HEK293 (cell line): ENCODE results near the gene CCND3.
A peak's percentile ranks its signal among the peaks of the same experiment; 100 is the strongest.

Experiments used
- CTCF ChIA-PET: fragments of 350-600 bp; formaldehyde crosslinking; extraction: SDS; loops from one replicate; lab custom pipeline; 2021; ENCODE audit warnings: antibody characterized with exemption; lab: Yijun Ruan, JAX
- POLR2A ChIA-PET: fragments of 300-600 bp; formaldehyde crosslinking; extraction: SDS; loops from one replicate; lab custom pipeline; 2020; ENCODE audit warnings: antibody characterized with exemption, inconsistent platforms; lab: Yijun Ruan, JAX
- H3K27ac ChIP-seq: fragments of 200-500 bp; sonication (Bioruptor generic); 2 replicates; pipeline ENCODE4 v1.5.1; 2014; ENCODE audit warnings: low read depth, low read length, control low read depth, inconsistent platforms; ENCODE audit errors: extremely low read depth
- H3K36me3 ChIP-seq, 2 experiments: fragments of 200-500 bp in 1 of 2; sonication (Bioruptor generic) in 1 of 2; 1 replicate in 1 of 2; 2 replicates in 1 of 2; pipeline ENCODE4 v1.5.1; 2014 to 2017; ENCODE audit warnings: inconsistent platforms in 2 of 2, low read length in 2 of 2; ENCODE audit not compliant: control insufficient read depth in 2 of 2, insufficient read depth in 1 of 2
- H3K4me1 ChIP-seq: fragments of 200-500 bp; sonication (Bioruptor generic); 2 replicates; pipeline ENCODE4 v1.5.1; 2014; ENCODE audit warnings: mild to moderate bottlenecking, low read length, inconsistent platforms; ENCODE audit not compliant: control insufficient read depth, insufficient read depth
- H3K4me3 ChIP-seq: 2 replicates; pipeline ENCODE4 v1.5.1; 2011; ENCODE audit warnings: low read depth, mild to moderate bottlenecking, control low read depth, low read length, moderate library complexity
- H3K9me3 ChIP-seq: fragments of 200-500 bp; sonication (Bioruptor generic); 2 replicates; pipeline ENCODE4 v1.5.1; 2014; ENCODE audit warnings: low read depth, low read length, inconsistent platforms; ENCODE audit not compliant: control insufficient read depth, insufficient read depth
- KLF16 ChIP-seq: fragments of 450-650 bp; formaldehyde crosslinking; IDR thresholded peaks from 2 replicates; pipeline ENCODE4 v1.5.1; 2017; ENCODE audit warnings: missing biosample characterization, missing genetic modification characterization
- SP2 ChIP-seq: fragments of 450-650 bp; formaldehyde crosslinking; IDR thresholded peaks from 2 replicates; pipeline ENCODE4 v1.5.1; 2016; ENCODE audit warnings: missing biosample characterization, missing genetic modification characterization
- ZBTB17 ChIP-seq: fragments of 450-650 bp; formaldehyde crosslinking; IDR thresholded peaks from 2 replicates; pipeline ENCODE4 v1.5.1; 2016; ENCODE audit warnings: missing biosample characterization, missing genetic modification characterization
- ZBTB21 ChIP-seq: fragments of 450-650 bp; formaldehyde crosslinking; IDR thresholded peaks from 2 replicates; pipeline ENCODE4 v1.5.1; 2017; ENCODE audit warnings: missing biosample characterization, missing genetic modification characterization
- ZEB2 ChIP-seq: fragments of 450-650 bp; formaldehyde crosslinking; IDR thresholded peaks from 2 replicates; pipeline ENCODE4 v1.5.1; 2016; ENCODE audit warnings: missing biosample characterization, missing genetic modification characterization
- ZNF112 ChIP-seq: fragments of 450-650 bp; formaldehyde crosslinking; IDR thresholded peaks from 2 replicates; pipeline ENCODE4 v1.5.0; 2017; ENCODE audit warnings: missing biosample characterization, missing genetic modification characterization
- ZNF24 ChIP-seq: fragments of 450-650 bp; formaldehyde crosslinking; IDR thresholded peaks from 2 replicates; pipeline ENCODE4 v1.5.1; 2016; ENCODE audit warnings: missing biosample characterization, missing genetic modification characterization
- ZNF626 ChIP-seq: fragments of 450-650 bp; sonication (Bioruptor Pico); formaldehyde crosslinking; IDR thresholded peaks from 2 replicates; pipeline ENCODE4 v1.5.1; 2018; ENCODE audit warnings: missing biosample characterization, missing genetic modification characterization, inconsistent platforms
- ZNF830 ChIP-seq: fragments of 450-650 bp; IDR thresholded peaks from 2 replicates; pipeline ENCODE4 v1.5.0; 2018; ENCODE audit warnings: missing biosample characterization, missing genetic modification characterization, low read depth, mild to moderate bottlenecking, moderate library complexity
- TF ChIP-seq, protein P1 (sequence below): fragments of 450-650 bp; formaldehyde crosslinking; IDR thresholded peaks from 2 replicates; pipeline ENCODE4 v1.5.1; 2016; ENCODE audit warnings: missing biosample characterization, missing genetic modification characterization, borderline replicate concordance
- TF ChIP-seq, protein P2 (sequence below): fragments of 450-650 bp; formaldehyde crosslinking; conservative IDR thresholded peaks from 2 replicates; pipeline ENCODE4 v1.5.1; 2016; ENCODE audit warnings: low read depth, missing biosample characterization, missing genetic modification characterization
- TF ChIP-seq, protein P3 (sequence below): fragments of 450-650 bp; formaldehyde crosslinking; IDR thresholded peaks from 2 replicates; pipeline ENCODE4 v1.5.0; 2017; ENCODE audit warnings: missing biosample characterization, missing genetic modification characterization, borderline replicate concordance
- TF ChIP-seq, protein P4 (sequence below): fragments of 450-650 bp; formaldehyde crosslinking; IDR thresholded peaks from 2 replicates; pipeline ENCODE4 v1.5.1; 2016; ENCODE audit warnings: missing biosample characterization, missing genetic modification characterization, low read depth
- TF ChIP-seq, protein P5 (sequence below): fragments of 450-650 bp; formaldehyde crosslinking; IDR thresholded peaks from 2 replicates; pipeline ENCODE4 v1.5.1; 2016; ENCODE audit warnings: missing biosample characterization, missing genetic modification characterization

The CCND3 gene

DNA sequence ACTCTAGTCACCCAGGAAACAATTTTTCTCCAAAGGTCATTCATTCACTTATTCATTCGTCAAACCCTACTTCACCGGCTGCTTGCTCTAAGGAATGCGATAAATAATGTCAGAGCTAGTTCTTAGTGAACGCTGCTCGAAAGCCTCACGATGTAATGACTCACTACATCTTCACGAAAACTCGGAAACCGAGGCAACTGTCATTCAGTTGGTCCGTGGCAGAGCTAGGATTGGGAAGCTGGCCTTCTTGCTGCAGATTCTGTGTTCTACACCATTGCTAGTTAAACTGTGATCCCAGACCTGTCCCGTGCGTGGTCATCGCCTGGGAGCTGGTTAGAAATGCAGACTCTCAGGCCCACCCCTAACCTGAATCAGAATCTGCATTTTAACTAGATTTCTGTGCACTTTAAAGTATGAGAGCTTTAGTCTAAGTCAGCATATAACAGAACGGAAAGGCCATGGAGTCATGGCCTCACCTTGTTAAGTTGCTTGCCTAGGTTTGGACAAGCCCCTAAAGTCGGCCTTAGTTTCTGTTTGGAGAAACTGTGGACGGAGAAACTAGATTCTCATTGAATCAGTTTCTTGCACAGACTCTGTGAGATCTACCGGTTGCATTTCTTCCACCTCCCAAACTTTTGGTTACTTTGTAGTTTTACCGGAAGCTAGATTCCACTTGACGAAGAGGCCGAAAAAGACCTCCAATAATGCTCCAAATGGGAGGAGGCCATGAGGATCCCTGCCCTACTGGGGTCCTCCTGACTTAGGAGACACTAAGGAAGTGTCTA is 651 bp upstream of the CCND3 start:
- Histone ChIP-seq H3K4me1 (peaks cover 20% of the 10 kb centered on the region), H3K4me3 (peak overlapping the region; percentile 83), H3K27ac (peak overlapping the region; percentile 30; the same call in 1 of the 2 replicates), H3K36me3 (peaks cover 0 to 15% of the 10 kb centered on the region in 2 experiments; a peak in 1 of 3 replicates), H3K9me3 (no peaks in the 10 kb centered on the region)
- ChIA-PET CTCF (interaction anchor here (0.6 to 13.4 kb wide), 11 partner anchors 17 to 354 kb away, joined by 3 to 160 read pairs (median 4); partner anchors contain the start of genes BYSL and MED20), POLR2A (interaction anchor here (0.7 to 1.8 kb wide), 7 partner anchors 9 to 261 kb away, joined by 3 to 13 read pairs (median 5); partner anchors contain the start of genes BYSL, MED20 and USP49)
- TF ChIP-seq ZNF24 (tag by site-specific recombination), result peak; percentile 84; the same call in 1 of the 2 replicates
- TF ChIP-seq, protein P1, sequence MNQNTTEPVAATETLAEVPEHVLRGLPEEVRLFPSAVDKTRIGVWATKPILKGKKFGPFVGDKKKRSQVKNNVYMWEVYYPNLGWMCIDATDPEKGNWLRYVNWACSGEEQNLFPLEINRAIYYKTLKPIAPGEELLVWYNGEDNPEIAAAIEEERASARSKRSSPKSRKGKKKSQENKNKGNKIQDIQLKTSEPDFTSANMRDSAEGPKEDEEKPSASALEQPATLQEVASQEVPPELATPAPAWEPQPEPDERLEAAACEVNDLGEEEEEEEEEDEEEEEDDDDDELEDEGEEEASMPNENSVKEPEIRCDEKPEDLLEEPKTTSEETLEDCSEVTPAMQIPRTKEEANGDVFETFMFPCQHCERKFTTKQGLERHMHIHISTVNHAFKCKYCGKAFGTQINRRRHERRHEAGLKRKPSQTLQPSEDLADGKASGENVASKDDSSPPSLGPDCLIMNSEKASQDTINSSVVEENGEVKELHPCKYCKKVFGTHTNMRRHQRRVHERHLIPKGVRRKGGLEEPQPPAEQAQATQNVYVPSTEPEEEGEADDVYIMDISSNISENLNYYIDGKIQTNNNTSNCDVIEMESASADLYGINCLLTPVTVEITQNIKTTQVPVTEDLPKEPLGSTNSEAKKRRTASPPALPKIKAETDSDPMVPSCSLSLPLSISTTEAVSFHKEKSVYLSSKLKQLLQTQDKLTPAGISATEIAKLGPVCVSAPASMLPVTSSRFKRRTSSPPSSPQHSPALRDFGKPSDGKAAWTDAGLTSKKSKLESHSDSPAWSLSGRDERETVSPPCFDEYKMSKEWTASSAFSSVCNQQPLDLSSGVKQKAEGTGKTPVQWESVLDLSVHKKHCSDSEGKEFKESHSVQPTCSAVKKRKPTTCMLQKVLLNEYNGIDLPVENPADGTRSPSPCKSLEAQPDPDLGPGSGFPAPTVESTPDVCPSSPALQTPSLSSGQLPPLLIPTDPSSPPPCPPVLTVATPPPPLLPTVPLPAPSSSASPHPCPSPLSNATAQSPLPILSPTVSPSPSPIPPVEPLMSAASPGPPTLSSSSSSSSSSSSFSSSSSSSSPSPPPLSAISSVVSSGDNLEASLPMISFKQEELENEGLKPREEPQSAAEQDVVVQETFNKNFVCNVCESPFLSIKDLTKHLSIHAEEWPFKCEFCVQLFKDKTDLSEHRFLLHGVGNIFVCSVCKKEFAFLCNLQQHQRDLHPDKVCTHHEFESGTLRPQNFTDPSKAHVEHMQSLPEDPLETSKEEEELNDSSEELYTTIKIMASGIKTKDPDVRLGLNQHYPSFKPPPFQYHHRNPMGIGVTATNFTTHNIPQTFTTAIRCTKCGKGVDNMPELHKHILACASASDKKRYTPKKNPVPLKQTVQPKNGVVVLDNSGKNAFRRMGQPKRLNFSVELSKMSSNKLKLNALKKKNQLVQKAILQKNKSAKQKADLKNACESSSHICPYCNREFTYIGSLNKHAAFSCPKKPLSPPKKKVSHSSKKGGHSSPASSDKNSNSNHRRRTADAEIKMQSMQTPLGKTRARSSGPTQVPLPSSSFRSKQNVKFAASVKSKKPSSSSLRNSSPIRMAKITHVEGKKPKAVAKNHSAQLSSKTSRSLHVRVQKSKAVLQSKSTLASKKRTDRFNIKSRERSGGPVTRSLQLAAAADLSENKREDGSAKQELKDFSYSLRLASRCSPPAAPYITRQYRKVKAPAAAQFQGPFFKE (tag by site-specific recombination), result no peak
- peak; percentile 34 for TF ChIP-seq ZBTB17 (tag by site-specific recombination)
- TF ChIP-seq SP2 (tag by site-specific recombination), result peak; percentile 3; the same call in 1 of the 2 replicates
- peak; percentile 23; the same call in 1 of the 2 replicates for TF ChIP-seq ZEB2 (tag by site-specific recombination)
- TF ChIP-seq ZNF112 (tag by site-specific recombination), result no peak
- TF ChIP-seq, protein P2, sequence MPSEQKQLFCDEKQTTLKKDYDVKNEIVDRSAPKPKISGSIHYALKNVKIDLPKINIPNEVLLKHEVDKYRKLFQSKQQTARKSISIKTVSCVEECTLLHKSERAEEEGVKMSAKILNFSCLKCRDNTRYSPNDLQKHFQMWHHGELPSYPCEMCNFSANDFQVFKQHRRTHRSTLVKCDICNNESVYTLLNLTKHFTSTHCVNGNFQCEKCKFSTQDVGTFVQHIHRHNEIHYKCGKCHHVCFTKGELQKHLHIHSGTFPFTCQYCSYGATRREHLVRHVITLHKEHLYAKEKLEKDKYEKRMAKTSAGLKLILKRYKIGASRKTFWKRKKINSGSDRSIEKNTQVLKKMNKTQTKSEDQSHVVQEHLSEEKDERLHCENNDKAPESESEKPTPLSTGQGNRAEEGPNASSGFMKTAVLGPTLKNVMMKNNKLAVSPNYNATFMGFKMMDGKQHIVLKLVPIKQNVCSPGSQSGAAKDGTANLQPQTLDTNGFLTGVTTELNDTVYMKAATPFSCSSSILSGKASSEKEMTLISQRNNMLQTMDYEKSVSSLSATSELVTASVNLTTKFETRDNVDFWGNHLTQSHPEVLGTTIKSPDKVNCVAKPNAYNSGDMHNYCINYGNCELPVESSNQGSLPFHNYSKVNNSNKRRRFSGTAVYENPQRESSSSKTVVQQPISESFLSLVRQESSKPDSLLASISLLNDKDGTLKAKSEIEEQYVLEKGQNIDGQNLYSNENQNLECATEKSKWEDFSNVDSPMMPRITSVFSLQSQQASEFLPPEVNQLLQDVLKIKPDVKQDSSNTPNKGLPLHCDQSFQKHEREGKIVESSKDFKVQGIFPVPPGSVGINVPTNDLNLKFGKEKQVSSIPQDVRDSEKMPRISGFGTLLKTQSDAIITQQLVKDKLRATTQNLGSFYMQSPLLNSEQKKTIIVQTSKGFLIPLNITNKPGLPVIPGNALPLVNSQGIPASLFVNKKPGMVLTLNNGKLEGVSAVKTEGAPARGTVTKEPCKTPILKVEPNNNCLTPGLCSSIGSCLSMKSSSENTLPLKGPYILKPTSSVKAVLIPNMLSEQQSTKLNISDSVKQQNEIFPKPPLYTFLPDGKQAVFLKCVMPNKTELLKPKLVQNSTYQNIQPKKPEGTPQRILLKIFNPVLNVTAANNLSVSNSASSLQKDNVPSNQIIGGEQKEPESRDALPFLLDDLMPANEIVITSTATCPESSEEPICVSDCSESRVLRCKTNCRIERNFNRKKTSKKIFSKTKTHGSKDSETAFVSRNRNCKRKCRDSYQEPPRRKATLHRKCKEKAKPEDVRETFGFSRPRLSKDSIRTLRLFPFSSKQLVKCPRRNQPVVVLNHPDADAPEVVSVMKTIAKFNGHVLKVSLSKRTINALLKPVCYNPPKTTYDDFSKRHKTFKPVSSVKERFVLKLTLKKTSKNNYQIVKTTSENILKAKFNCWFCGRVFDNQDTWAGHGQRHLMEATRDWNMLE (tag by site-specific recombination), result peak; percentile 78
- TF ChIP-seq, protein P3, sequence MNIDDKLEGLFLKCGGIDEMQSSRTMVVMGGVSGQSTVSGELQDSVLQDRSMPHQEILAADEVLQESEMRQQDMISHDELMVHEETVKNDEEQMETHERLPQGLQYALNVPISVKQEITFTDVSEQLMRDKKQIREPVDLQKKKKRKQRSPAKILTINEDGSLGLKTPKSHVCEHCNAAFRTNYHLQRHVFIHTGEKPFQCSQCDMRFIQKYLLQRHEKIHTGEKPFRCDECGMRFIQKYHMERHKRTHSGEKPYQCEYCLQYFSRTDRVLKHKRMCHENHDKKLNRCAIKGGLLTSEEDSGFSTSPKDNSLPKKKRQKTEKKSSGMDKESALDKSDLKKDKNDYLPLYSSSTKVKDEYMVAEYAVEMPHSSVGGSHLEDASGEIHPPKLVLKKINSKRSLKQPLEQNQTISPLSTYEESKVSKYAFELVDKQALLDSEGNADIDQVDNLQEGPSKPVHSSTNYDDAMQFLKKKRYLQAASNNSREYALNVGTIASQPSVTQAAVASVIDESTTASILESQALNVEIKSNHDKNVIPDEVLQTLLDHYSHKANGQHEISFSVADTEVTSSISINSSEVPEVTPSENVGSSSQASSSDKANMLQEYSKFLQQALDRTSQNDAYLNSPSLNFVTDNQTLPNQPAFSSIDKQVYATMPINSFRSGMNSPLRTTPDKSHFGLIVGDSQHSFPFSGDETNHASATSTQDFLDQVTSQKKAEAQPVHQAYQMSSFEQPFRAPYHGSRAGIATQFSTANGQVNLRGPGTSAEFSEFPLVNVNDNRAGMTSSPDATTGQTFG (tag by site-specific recombination), result no peak
- TF ChIP-seq ZNF626 (tag by site-specific recombination), result no peak
- TF ChIP-seq ZBTB21 (tag by site-specific recombination), result 0 out of 2 replicates have a peak, but pooled peaks have one; percentile 8
- TF ChIP-seq, protein P4, sequence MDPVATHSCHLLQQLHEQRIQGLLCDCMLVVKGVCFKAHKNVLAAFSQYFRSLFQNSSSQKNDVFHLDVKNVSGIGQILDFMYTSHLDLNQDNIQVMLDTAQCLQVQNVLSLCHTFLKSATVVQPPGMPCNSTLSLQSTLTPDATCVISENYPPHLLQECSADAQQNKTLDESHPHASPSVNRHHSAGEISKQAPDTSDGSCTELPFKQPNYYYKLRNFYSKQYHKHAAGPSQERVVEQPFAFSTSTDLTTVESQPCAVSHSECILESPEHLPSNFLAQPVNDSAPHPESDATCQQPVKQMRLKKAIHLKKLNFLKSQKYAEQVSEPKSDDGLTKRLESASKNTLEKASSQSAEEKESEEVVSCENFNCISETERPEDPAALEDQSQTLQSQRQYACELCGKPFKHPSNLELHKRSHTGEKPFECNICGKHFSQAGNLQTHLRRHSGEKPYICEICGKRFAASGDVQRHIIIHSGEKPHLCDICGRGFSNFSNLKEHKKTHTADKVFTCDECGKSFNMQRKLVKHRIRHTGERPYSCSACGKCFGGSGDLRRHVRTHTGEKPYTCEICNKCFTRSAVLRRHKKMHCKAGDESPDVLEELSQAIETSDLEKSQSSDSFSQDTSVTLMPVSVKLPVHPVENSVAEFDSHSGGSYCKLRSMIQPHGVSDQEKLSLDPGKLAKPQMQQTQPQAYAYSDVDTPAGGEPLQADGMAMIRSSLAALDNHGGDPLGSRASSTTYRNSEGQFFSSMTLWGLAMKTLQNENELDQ, result no peak
- no peak for TF ChIP-seq KLF16 (tag by site-specific recombination)
- TF ChIP-seq ZNF830, result no peak
- TF ChIP-seq, protein P5, sequence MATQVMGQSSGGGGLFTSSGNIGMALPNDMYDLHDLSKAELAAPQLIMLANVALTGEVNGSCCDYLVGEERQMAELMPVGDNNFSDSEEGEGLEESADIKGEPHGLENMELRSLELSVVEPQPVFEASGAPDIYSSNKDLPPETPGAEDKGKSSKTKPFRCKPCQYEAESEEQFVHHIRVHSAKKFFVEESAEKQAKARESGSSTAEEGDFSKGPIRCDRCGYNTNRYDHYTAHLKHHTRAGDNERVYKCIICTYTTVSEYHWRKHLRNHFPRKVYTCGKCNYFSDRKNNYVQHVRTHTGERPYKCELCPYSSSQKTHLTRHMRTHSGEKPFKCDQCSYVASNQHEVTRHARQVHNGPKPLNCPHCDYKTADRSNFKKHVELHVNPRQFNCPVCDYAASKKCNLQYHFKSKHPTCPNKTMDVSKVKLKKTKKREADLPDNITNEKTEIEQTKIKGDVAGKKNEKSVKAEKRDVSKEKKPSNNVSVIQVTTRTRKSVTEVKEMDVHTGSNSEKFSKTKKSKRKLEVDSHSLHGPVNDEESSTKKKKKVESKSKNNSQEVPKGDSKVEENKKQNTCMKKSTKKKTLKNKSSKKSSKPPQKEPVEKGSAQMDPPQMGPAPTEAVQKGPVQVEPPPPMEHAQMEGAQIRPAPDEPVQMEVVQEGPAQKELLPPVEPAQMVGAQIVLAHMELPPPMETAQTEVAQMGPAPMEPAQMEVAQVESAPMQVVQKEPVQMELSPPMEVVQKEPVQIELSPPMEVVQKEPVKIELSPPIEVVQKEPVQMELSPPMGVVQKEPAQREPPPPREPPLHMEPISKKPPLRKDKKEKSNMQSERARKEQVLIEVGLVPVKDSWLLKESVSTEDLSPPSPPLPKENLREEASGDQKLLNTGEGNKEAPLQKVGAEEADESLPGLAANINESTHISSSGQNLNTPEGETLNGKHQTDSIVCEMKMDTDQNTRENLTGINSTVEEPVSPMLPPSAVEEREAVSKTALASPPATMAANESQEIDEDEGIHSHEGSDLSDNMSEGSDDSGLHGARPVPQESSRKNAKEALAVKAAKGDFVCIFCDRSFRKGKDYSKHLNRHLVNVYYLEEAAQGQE, result no peak
